Stimulated activated naive B cell treated with anti-CD40 and anti-IgM and Interleukin-4, amounts not matched to agents 10 μg/mL and 1 μg/mL and 100 μg/mL, for 72 hours (primary cell): ENCODE results near the gene TMPRSS11A.

Experiments
- ATAC-seq, 2 donors: fragments of 150-1000 bp; cut with Tn5 transposase; replicated peaks; 2 replicates each; pipeline ENCODE4 v1.10.0; 2021; ENCODE audit warnings: moderate library complexity in 1 of 2
- DNase-seq: peaks from one replicate; pipeline ENCODE4 v3.0.0; 2021
- H3K27ac Mint-ChIP-seq: one replicate; pipeline ENCODE4 v1.8.0; 2022; ENCODE audit warnings: mild to moderate bottlenecking, mixed read lengths
- H3K27me3 Mint-ChIP-seq, 2 donors: one replicate each; pipeline ENCODE4 v1.8.0; 2022; ENCODE audit warnings: mixed read lengths in 2 of 2
- H3K36me3 Mint-ChIP-seq, 2 donors: one replicate each; pipeline ENCODE4 v1.8.0; 2022; ENCODE audit warnings: mixed read lengths in 2 of 2, mild to moderate bottlenecking in 1 of 2
- H3K4me1 Mint-ChIP-seq, 2 donors: one replicate each; pipeline ENCODE4 v1.8.0; 2022; ENCODE audit warnings: mixed read lengths in 2 of 2, mild to moderate bottlenecking in 1 of 2
- H3K4me3 Mint-ChIP-seq, 2 donors: one replicate each; pipeline ENCODE4 v1.8.0; 2022; ENCODE audit warnings: mild to moderate bottlenecking in 2 of 2, mixed read lengths in 2 of 2, moderate library complexity in 1 of 2
- H3K9me3 Mint-ChIP-seq, 2 donors: one replicate each; pipeline ENCODE4 v1.8.0; 2022; ENCODE audit warnings: mixed read lengths in 2 of 2, mild to moderate bottlenecking in 1 of 2

Gene TMPRSS11A

GRCh38 chr4:67899096-67899495 lies 64.2 kb downstream of the TMPRSS11A start:
- DNase-seq: no peak
- no peak overlapping the region for H3K4me3 Mint-ChIP-seq
- no peak overlapping the region for H3K27ac Mint-ChIP-seq
- H3K27me3 Mint-ChIP-seq: no peaks in the 10 kb centered on the region
- no peaks in the 10 kb centered on the region for H3K4me1 Mint-ChIP-seq
- H3K36me3 Mint-ChIP-seq: peaks cover 0 to 3% of the 10 kb centered on the region in 2 donors
- H3K9me3 Mint-ChIP-seq: peaks cover 0 to 8% of the 10 kb centered on the region in 2 donors
- ATAC-seq: no peak

GRCh38 chr4:67897686-67898085 lies 65.6 kb downstream of the TMPRSS11A start:
- H3K4me3 Mint-ChIP-seq: no peak overlapping the region
- no peaks in the 10 kb centered on the region for H3K4me1 Mint-ChIP-seq
- no peak overlapping the region for H3K27ac Mint-ChIP-seq
- peaks cover 0 to 7% of the 10 kb centered on the region in 2 donors for H3K9me3 Mint-ChIP-seq
- no peak for DNase-seq
- no peak for ATAC-seq
- H3K27me3 Mint-ChIP-seq: no peaks in the 10 kb centered on the region
- peaks cover 0 to 3% of the 10 kb centered on the region in 2 donors for H3K36me3 Mint-ChIP-seq

GRCh38 chr4:67896421-67897065 lies 66.8 kb downstream of the TMPRSS11A start:
- H3K36me3 Mint-ChIP-seq: peaks cover 0 to 3% of the 10 kb centered on the region in 2 donors
- peaks cover 0 to 7% of the 10 kb centered on the region in 2 donors for H3K9me3 Mint-ChIP-seq
- H3K4me3 Mint-ChIP-seq: no peak overlapping the region
- H3K4me1 Mint-ChIP-seq: no peaks in the 10 kb centered on the region
- H3K27ac Mint-ChIP-seq: no peak overlapping the region
- no peak for ATAC-seq
- no peak for DNase-seq
- no peaks in the 10 kb centered on the region for H3K27me3 Mint-ChIP-seq

- Mint-ChIP-seq H3K27me3 (no peaks in the 10 kb centered on the region), H3K4me3 (no peak overlapping the region), H3K9me3 (peaks cover 0 to 7% of the 10 kb centered on the region in 2 donors), H3K4me1 (peaks cover 4% of the 10 kb centered on the region in 2 donors), H3K27ac (no peak overlapping the region), H3K36me3 (peaks cover 0 to 3% of the 10 kb centered on the region in 2 donors)
- DNase-seq (no peak), ATAC-seq (no peak)
These were observed 68.6 kb downstream of the TMPRSS11A start for GRCh38 chr4:67894659-67895058.

GRCh38 chr4:67892905-67893304 lies 70.4 kb downstream of the TMPRSS11A start:
- Mint-ChIP-seq H3K36me3 (peaks cover 0 to 3% of the 10 kb centered on the region in 2 donors), H3K27ac (no peak overlapping the region), H3K4me3 (no peak overlapping the region), H3K9me3 (peaks cover 0 to 7% of the 10 kb centered on the region in 2 donors), H3K4me1 (peaks cover 4 to 5% of the 10 kb centered on the region in 2 donors), H3K27me3 (no peaks in the 10 kb centered on the region)
- no peak for DNase-seq
- no peak for ATAC-seq

GRCh38 chr4:67892253-67892652 lies 71.0 kb downstream of the TMPRSS11A start:
- no peak overlapping the region for H3K4me3 Mint-ChIP-seq
- peaks cover 4 to 5% of the 10 kb centered on the region in 2 donors for H3K4me1 Mint-ChIP-seq
- no peaks in the 10 kb centered on the region for H3K27me3 Mint-ChIP-seq
- ATAC-seq: no peak
- H3K36me3 Mint-ChIP-seq: peaks cover 0 to 3% of the 10 kb centered on the region in 2 donors
- no peak for DNase-seq
- peaks cover 0 to 7% of the 10 kb centered on the region in 2 donors for H3K9me3 Mint-ChIP-seq
- H3K27ac Mint-ChIP-seq: no peak overlapping the region

- H3K9me3 Mint-ChIP-seq: peaks cover 0 to 5% of the 10 kb centered on the region in 2 donors
- ATAC-seq: peak in 1 of 2 donors; percentile 50
- no peaks in the 10 kb centered on the region for H3K27me3 Mint-ChIP-seq
- peaks cover 4 to 5% of the 10 kb centered on the region in 2 donors for H3K4me1 Mint-ChIP-seq
- no peak for DNase-seq
- H3K36me3 Mint-ChIP-seq: peaks cover 0 to 3% of the 10 kb centered on the region in 2 donors
- H3K27ac Mint-ChIP-seq: no peak overlapping the region
- no peak overlapping the region for H3K4me3 Mint-ChIP-seq
These were observed 71.6 kb downstream of the TMPRSS11A start for GRCh38 chr4:67891645-67892044.

GRCh38 chr4:67886281-67886680 lies 77.0 kb downstream of the TMPRSS11A start:
- Mint-ChIP-seq H3K27me3 (no peaks in the 10 kb centered on the region), H3K27ac (no peak overlapping the region), H3K36me3 (no peaks in the 10 kb centered on the region), H3K4me3 (no peak overlapping the region), H3K9me3 (no peaks in the 10 kb centered on the region), H3K4me1 (peaks cover 4 to 5% of the 10 kb centered on the region in 2 donors)
- DNase-seq (no peak), ATAC-seq (no peak)

GRCh38 chr4:67885762-67886161 lies 77.5 kb downstream of the TMPRSS11A start:
- Mint-ChIP-seq H3K4me3 (no peak overlapping the region), H3K36me3 (no peaks in the 10 kb centered on the region), H3K4me1 (peaks cover 4 to 5% of the 10 kb centered on the region in 2 donors), H3K27ac (no peak overlapping the region), H3K9me3 (no peaks in the 10 kb centered on the region), H3K27me3 (no peaks in the 10 kb centered on the region)
- DNase-seq (no peak), ATAC-seq (no peak)

- Mint-ChIP-seq H3K36me3 (no peaks in the 10 kb centered on the region), H3K4me1 (peaks cover under 1 to 1% of the 10 kb centered on the region in 2 donors), H3K4me3 (no peak overlapping the region), H3K27ac (no peak overlapping the region), H3K27me3 (no peaks in the 10 kb centered on the region), H3K9me3 (no peaks in the 10 kb centered on the region)
- ATAC-seq: no peak
- no peak for DNase-seq
These were observed 78.6 kb downstream of the TMPRSS11A start for GRCh38 chr4:67884701-67885100.

GRCh38 chr4:67883902-67884301 lies 79.4 kb downstream of the TMPRSS11A start, which contains the start of gene TMPRSS11D:
Gene TMPRSS11D, minus strand, starts transcription at chr4:67884002. Its CDS starts 69 bp downstream, at chr4:67883933.
- ATAC-seq: no peak
- Mint-ChIP-seq H3K4me1 (no peaks in the 10 kb centered on the region), H3K27me3 (no peaks in the 10 kb centered on the region), H3K4me3 (no peak within 1 kb of the TSS), H3K27ac (no peak within 1 kb of the TSS), H3K36me3 (no peaks in the 10 kb centered on the region), H3K9me3 (peaks cover 2 to 4% of the 10 kb centered on the region in 2 donors)
- DNase-seq: no peak

GRCh38 chr4:67883458-67883857 lies 79.8 kb downstream of the TMPRSS11A start:
- Mint-ChIP-seq H3K4me3 (no peak overlapping the region), H3K36me3 (no peaks in the 10 kb centered on the region), H3K27me3 (no peaks in the 10 kb centered on the region), H3K4me1 (no peaks in the 10 kb centered on the region), H3K27ac (no peak overlapping the region), H3K9me3 (peaks cover 2 to 4% of the 10 kb centered on the region in 2 donors)
- ATAC-seq: no peak
- no peak for DNase-seq

- Mint-ChIP-seq H3K27me3 (no peaks in the 10 kb centered on the region), H3K9me3 (peaks cover 2 to 4% of the 10 kb centered on the region in 2 donors)
- no peak for DNase-seq
These were observed 82.3 kb downstream of the TMPRSS11A start for GRCh38 chr4:67880866-67881610.

GRCh38 chr4:67879486-67879885 lies 83.8 kb downstream of the TMPRSS11A start:
- no peak for ATAC-seq
- Mint-ChIP-seq H3K4me1 (no peaks in the 10 kb centered on the region), H3K27me3 (no peaks in the 10 kb centered on the region), H3K9me3 (peaks cover 2 to 4% of the 10 kb centered on the region in 2 donors), H3K27ac (no peak overlapping the region), H3K4me3 (no peak overlapping the region), H3K36me3 (no peaks in the 10 kb centered on the region)
- DNase-seq: no peak

More at GRCh38 chr4:67880866-67881610, 82.3 kb downstream of the TMPRSS11A start:
- Mint-ChIP-seq H3K4me3 (no peak overlapping the region), H3K27ac (no peak overlapping the region), H3K36me3 (no peaks in the 10 kb centered on the region), H3K4me1 (no peaks in the 10 kb centered on the region)
- no peak for ATAC-seq

- Mint-ChIP-seq H3K27ac (no peak overlapping the region), H3K9me3 (peaks cover 2 to 4% of the 10 kb centered on the region in 2 donors), H3K27me3 (no peaks in the 10 kb centered on the region), H3K4me1 (no peaks in the 10 kb centered on the region), H3K4me3 (no peak overlapping the region), H3K36me3 (no peaks in the 10 kb centered on the region)
- DNase-seq: no peak
- ATAC-seq: no peak
These were observed 86.2 kb downstream of the TMPRSS11A start for GRCh38 chr4:67877086-67877485.
